ENCODE results near the gene PATE3. TPM values are rescaled to one million over a fixed set of nuclear protein-coding genes. Genes with fewer than 3 reads are reported as not detected.

PATE3 gene, protein sequence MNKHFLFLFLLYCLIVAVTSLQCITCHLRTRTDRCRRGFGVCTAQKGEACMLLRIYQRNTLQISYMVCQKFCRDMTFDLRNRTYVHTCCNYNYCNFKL
- polyA plus RNA-seq = not detected

DNA sequence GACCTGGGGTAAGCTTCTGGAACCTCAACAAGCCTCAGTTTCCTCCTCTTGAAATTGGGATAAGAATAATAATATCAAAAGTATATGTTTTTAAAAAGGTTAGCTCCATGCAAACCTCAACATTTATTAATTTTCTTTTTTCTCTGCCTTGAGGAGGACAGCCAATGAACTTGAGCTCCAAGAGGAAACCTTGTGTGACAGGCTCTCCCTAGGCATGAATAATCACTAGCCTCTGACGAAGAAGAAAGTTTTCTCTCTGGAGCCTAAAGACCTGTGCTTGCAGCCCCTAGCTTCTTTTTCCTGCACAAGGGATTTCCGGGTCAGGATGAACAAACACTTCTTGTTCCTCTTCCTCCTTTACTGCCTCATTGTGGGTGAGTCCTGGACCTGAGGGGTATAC, at the start of gene PATE3:
Gene PATE3, plus strand, starts transcription at position 301 of the 400 bp plus-strand sequence. Its CDS starts 25 bp downstream, at position 326.
- Mint-ChIP-seq H3K9me3 (peaks cover 0 to 5% (median 4%) of the 10 kb centered on the region in 3 donors), H3K36me3 (peaks cover 2% of the 10 kb centered on the region), H3K27me3 (peaks cover 6% of the 10 kb centered on the region), H3K4me1 (no peaks in the 10 kb centered on the region), H3K4me3 (no peak within 1 kb of the TSS), H3K27ac (no peak within 1 kb of the TSS)

DNA sequence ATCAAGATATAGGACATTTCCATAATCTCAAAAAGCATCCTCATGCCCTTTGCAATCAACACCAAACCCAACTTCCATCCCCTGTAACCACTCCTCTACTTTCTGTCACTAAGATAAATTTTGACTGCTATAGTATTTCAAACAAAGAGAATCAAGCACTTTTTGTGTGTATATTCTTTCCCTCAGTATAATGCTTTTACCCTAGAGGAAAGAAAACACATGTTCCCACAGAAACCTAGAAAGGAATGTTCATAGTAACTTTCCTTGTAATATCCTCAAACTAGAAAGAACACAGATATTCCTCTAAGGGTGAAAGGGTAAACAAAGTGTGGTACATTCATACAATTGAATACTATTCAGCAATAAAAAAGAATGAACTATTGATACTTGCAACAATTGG, 47.3 kb upstream of the PATE3 start:
- no peak overlapping the region for H3K4me3 Mint-ChIP-seq
- peaks cover 7% of the 10 kb centered on the region for H3K27me3 Mint-ChIP-seq
- H3K9me3 Mint-ChIP-seq = peaks cover 2 to 11% (median 5%) of the 10 kb centered on the region in 3 donors
- H3K36me3 Mint-ChIP-seq = peaks cover 3% of the 10 kb centered on the region
- H3K27ac Mint-ChIP-seq = no peak overlapping the region
- no peaks in the 10 kb centered on the region for H3K4me1 Mint-ChIP-seq

DNA sequence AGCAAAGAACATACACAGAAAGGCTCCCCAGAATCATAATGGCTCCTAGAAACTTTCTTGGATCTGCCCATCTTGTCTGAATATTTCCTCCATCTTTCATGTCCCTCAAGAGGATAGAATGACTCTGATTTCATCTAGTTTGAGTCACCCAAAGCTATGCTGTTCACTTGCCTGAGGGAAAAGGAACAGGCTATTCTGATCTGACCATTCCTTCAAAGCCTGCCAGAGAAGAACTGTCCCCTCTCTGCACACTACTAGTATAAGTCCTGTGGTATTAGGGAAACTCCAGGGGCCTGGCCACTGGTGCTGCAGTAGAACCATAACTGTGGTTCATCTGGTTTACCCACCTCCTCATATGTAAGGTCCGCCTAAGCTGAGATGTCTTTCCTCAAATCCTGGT, 44.2 kb upstream of the PATE3 start:
- H3K4me1 Mint-ChIP-seq = no peaks in the 10 kb centered on the region
- H3K27ac Mint-ChIP-seq = no peak overlapping the region
- H3K4me3 Mint-ChIP-seq = no peak overlapping the region
- peaks cover 3% of the 10 kb centered on the region for H3K36me3 Mint-ChIP-seq
- peaks cover 7% of the 10 kb centered on the region for H3K27me3 Mint-ChIP-seq
- H3K9me3 Mint-ChIP-seq = peaks cover under 1 to 2% (median 2%) of the 10 kb centered on the region in 3 donors

DNA sequence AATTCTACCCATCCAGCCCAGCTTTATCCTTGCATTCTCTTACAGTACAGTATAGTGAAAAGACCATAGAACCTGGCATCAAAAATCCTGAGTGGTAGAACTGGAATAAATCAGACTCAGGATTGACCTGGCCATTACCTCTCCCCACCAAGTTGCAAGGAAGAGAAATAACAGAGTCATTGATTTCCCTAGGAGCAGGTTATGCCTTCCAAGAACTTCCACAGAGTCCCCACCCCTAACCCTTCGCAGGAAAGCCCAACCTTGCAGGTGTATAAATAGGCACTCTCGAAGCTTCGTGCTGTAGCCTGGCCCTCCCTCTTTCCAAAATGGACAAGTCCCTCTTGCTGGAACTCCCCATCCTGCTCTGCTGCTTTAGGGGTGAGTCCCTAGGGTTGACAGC, 41.9 kb upstream of the PATE3 start, which contains the start of gene PATE1:
Gene PATE1, plus strand, starts transcription at position 301 of the 400 bp plus-strand sequence. Its CDS starts 26 bp downstream, at position 327.
- Mint-ChIP-seq H3K4me3 (no peak within 1 kb of the TSS), H3K36me3 (peaks cover 3% of the 10 kb centered on the region), H3K9me3 (no peaks in the 10 kb centered on the region), H3K27ac (no peak within 1 kb of the TSS), H3K4me1 (no peaks in the 10 kb centered on the region), H3K27me3 (peaks cover 7% of the 10 kb centered on the region)

DNA sequence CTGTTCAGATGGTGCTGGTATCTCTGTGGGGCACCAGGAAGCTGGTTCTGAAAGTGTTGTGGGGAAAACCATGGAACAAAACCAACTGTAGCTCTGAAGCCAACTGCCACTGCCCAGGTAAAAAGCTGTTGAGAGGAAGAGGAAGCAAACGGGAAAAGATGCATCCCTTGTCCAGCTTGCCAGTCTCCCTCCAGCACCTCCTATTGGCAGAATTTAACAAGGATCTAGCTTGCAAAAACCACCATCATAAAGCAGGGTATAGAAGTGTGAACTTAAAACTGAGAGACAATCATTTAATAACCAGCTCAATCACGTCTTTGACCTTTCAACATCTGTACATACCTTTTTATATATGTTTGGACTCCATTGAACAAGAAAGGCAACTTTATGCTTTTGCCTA, 37.3 kb upstream of the PATE3 start:
- peaks cover 2% of the 10 kb centered on the region for H3K27me3 Mint-ChIP-seq
- H3K36me3 Mint-ChIP-seq = no peaks in the 10 kb centered on the region
- no peaks in the 10 kb centered on the region for H3K4me1 Mint-ChIP-seq
- H3K27ac Mint-ChIP-seq = no peak overlapping the region
- H3K9me3 Mint-ChIP-seq = no peaks in the 10 kb centered on the region
- no peak overlapping the region for H3K4me3 Mint-ChIP-seq

DNA sequence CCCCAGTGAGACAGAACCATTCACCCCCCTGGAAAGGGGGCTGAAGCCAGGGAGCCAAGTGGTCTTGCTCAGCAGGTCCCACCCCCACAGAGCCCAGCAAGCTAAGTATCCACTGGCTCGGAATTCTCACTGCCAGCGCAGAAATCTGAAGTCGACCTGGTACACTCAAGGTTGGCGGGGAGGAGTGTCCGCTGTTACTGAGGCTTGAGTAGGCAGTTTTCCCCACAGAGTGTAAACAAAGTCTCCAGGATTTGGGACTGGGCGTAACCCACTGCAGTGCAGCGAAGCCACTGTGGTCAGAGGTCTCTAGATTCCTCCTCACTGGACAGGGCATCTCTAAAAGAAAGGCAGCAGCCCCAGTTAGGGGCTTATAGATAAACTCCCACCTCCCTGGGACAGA, 31.9 kb upstream of the PATE3 start:
- Mint-ChIP-seq H3K9me3 (peaks cover 3 to 13% (median 10%) of the 10 kb centered on the region in 3 donors), H3K4me1 (no peaks in the 10 kb centered on the region), H3K27me3 (peaks cover 4% of the 10 kb centered on the region), H3K4me3 (no peak overlapping the region), H3K27ac (no peak overlapping the region), H3K36me3 (no peaks in the 10 kb centered on the region)

DNA sequence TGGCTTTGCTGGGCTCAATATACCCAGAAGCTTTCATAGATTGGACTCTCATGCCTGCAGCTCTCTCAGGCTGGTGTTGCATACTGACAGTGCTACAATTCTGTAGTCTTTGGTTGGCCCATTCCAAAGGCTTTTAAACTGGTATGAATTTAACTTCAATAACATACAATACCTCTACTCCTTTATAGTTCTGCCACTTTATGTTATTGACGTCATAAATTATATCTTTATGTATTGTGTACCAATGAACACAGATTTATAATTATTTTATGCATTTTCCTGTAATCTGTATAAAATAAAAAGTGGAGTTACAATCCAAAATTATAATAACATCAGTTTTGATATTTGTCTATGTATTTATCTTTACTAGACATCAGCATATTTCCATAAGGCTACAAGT, 25.5 kb upstream of the PATE3 start:
- peaks cover 5 to 13% (median 6%) of the 10 kb centered on the region in 3 donors for H3K9me3 Mint-ChIP-seq
- H3K4me3 Mint-ChIP-seq = no peak overlapping the region
- no peaks in the 10 kb centered on the region for H3K4me1 Mint-ChIP-seq
- peaks cover 2% of the 10 kb centered on the region for H3K27me3 Mint-ChIP-seq
- no peaks in the 10 kb centered on the region for H3K36me3 Mint-ChIP-seq
- H3K27ac Mint-ChIP-seq = no peak overlapping the region

DNA sequence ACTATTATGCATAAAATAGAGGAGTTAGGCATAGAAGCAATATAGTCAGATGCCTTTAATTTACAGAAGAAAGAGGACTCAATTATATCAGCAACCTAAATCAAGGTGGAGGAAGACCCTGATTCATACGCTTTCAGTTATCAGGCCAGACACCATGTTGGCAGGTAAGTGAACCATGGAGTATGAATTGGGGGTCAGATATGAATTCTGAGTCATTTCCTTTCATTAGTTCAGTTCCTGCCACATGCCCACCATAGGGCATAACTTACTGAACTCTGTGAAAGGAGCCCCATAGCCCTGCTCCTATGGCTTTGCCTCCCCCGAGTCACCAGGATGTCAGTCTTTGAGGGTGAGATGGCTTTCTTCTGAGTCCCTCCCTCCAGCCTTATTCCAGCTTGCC, 24.4 kb upstream of the PATE3 start:
- Mint-ChIP-seq H3K27ac (no peak overlapping the region), H3K27me3 (peaks cover 4% of the 10 kb centered on the region), H3K36me3 (no peaks in the 10 kb centered on the region), H3K4me1 (no peaks in the 10 kb centered on the region), H3K9me3 (peaks cover 4 to 6% (median 5%) of the 10 kb centered on the region in 3 donors), H3K4me3 (no peak overlapping the region)

DNA sequence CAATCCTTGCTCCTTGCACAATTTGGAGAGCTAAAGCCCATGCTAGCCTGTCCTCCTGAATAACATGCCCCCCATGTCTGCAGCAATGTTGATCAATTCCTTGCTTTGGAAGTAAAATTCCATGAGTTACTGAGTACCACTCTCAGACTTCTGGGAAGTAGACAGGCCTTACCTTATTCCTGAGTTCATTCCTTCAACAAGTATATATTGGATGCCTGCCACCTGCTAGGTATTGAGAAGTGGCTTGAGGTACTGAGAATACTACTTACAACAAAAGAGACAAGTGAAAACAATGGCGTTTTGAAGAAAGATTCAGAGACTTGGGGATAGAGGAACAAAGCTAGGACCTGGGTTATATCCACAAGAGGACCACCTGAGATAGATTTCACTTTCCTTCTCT, 21.7 kb upstream of the PATE3 start:
- peaks cover 2% of the 10 kb centered on the region for H3K27me3 Mint-ChIP-seq
- H3K4me3 Mint-ChIP-seq = no peak overlapping the region
- no peaks in the 10 kb centered on the region for H3K4me1 Mint-ChIP-seq
- H3K9me3 Mint-ChIP-seq = peaks cover 0 to 3% (median 0%) of the 10 kb centered on the region in 3 donors
- H3K36me3 Mint-ChIP-seq = no peaks in the 10 kb centered on the region
- no peak overlapping the region for H3K27ac Mint-ChIP-seq

DNA sequence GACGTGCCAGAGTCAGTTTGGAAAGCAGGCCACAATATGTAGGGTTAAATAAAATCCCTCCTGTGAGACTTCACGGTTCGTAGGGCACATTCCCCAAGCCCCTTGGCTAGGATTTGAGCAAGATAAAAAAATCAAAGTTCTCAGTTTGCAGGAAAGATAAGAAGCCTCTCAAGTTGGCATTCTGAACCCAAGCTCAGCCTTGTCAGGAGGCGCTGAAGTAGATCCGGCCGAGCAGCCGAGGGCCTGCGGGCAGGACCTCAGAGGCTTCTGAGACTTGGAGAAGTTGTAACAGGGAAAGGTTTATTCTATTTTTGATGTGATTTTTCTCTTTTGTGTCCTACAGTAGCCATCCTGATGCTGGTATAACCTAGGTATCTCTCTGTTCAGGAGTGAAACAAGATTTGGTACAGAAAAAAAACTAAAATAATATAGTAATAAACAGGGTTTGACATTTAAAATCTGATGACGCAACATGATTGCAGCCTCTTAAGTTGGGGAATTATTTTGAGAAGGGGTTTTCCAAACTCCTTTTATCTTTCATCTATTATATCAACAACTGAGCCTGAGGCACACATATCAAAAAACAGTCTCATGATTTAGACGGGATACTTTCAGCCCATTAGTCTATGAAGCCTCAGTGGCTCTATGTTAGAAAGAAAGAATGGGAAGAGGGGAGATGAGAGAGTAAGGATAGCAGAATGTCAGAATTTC, 19.4 kb upstream of the PATE3 start:
- Mint-ChIP-seq H3K27ac (no peak overlapping the region), H3K27me3 (peaks cover 2% of the 10 kb centered on the region), H3K4me3 (no peak overlapping the region), H3K9me3 (peaks cover 0 to 3% (median 0%) of the 10 kb centered on the region in 3 donors), H3K36me3 (no peaks in the 10 kb centered on the region), H3K4me1 (no peaks in the 10 kb centered on the region)

DNA sequence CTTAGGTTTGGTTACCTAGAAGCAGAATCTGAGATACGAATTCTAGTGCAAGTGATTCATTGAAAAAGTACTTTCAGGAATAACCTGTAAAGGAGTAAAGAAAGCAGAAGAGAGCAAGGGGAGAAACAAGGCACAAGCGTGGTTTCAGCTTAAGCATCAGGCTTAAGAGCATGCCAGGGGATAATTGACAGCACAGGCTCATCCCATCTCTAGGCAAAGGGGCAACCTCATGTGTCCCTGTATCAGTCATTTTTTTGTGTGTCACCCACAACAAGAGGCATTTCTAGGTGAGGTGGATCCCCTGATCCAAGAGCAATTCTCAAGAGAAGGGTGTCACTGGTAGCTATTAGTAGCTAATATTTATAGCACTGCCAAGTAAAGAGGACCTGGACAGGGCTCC, 17.3 kb upstream of the PATE3 start:
- Mint-ChIP-seq H3K9me3 (peaks cover 0 to 4% (median 0%) of the 10 kb centered on the region in 3 donors), H3K27ac (no peak overlapping the region), H3K4me1 (no peaks in the 10 kb centered on the region), H3K27me3 (peaks cover 3% of the 10 kb centered on the region), H3K4me3 (no peak overlapping the region), H3K36me3 (no peaks in the 10 kb centered on the region)

DNA sequence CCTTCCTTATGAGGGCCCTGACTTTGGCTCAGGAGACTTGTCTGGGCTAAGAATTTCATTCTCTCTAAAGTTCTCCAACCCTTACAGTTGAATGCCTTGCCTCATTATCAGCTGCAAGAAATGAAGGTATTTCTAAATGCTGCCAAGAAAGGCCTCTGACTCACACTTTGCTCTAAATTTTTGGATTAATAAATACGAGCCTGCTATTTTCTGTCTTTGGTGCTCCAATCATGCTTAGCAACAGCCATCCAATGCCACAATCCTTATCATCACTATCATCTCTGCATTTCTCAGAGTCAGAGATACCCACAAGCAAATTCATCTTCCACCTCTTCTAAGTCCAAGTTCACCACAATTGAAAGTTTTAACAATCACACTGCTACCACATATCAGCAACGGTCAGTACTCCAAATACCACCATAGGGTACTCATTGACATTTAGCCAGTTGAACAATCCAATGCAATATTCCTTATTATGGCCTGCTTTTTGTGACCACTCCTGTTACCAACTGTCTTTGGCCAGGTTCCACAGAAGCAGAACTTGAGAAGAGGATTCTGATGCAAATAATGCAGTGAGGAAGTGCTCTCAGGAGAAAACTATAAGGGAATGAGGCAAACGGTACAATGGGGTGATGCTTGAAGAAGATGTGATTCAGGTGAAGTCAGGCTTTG, 15.0 kb upstream of the PATE3 start:
- H3K4me1 Mint-ChIP-seq = no peaks in the 10 kb centered on the region
- H3K36me3 Mint-ChIP-seq = no peaks in the 10 kb centered on the region
- H3K4me3 Mint-ChIP-seq = no peak overlapping the region
- peaks cover 3% of the 10 kb centered on the region for H3K27me3 Mint-ChIP-seq
- H3K27ac Mint-ChIP-seq = no peak overlapping the region
- peaks cover 0 to 2% (median 1%) of the 10 kb centered on the region in 3 donors for H3K9me3 Mint-ChIP-seq

DNA sequence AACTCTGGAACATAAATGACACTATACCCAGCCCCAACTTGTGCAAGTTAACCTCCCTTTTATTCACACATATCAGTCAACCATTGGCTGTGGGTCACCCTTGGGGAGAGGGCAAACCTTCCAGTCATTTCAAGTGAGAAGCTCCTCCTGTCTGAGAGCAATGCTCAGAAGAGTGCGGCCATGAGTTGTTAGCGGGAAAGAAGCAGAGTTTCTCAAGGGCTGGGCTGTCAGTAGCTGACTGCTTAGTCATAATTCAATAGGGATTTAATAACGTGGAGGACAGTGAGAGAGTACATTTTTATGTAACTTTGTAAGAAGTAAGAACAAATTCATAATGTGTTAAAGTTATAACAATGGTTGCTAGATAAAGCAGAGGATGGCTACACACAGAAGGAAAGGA, 14.4 kb upstream of the PATE3 start:
- Mint-ChIP-seq H3K27ac (no peak overlapping the region), H3K4me3 (no peak overlapping the region), H3K9me3 (peaks cover 0 to 3% (median 1%) of the 10 kb centered on the region in 3 donors), H3K4me1 (no peaks in the 10 kb centered on the region), H3K27me3 (peaks cover 1% of the 10 kb centered on the region), H3K36me3 (no peaks in the 10 kb centered on the region)

DNA sequence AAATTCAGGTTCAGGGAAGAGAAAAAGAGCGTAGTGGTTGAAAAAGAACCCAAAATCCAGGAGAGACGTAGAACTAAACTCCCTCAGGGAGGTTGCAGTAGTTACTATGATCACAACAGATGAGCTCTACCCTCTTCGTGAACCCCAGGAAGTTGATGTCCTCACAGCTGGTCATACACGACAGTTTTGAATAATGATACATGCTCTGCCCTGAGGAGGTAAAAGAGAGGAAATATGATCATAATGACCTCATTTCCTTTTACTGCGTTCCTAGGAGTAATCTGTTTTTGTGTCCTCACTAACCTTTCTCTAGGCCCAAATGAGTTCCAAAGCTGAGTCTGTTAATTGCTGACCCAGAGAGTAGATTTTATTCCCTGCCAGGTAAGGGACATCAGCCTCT, 10.6 kb upstream of the PATE3 start:
- Mint-ChIP-seq H3K4me1 (no peaks in the 10 kb centered on the region), H3K36me3 (peaks cover 3% of the 10 kb centered on the region), H3K9me3 (peaks cover 0 to 4% (median 4%) of the 10 kb centered on the region in 3 donors), H3K27me3 (peaks cover 1% of the 10 kb centered on the region), H3K4me3 (no peak overlapping the region), H3K27ac (no peak overlapping the region)

DNA sequence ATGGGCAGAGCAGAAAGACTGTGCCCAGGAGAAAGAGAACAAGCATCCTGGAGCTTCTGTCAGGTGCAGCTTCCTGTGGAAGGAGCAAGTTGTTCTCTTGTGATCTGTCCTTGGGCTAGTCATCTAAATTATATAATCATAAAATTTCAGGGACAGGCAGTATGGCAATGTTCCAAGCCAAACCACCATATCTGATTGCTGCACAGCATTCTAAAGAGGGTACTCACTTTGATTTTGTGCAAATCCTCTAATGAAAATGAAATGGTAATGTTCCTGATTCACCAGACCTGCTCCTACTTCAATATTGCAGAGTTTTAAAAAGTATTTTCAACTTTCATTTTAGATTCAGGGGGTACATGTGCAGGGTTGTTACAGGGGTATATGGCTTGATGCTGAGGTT, 9.2 kb upstream of the PATE3 start, which contains the start of gene PATE2:
Gene PATE2, minus strand, starts transcription at position 101 of the 400 bp plus-strand sequence. Its CDS starts 55 bp downstream, at position 46.
- no peaks in the 10 kb centered on the region for H3K4me1 Mint-ChIP-seq
- H3K9me3 Mint-ChIP-seq = peaks cover 0 to 4% (median 2%) of the 10 kb centered on the region in 3 donors
- peaks cover 3% of the 10 kb centered on the region for H3K36me3 Mint-ChIP-seq
- no peak within 1 kb of the TSS for H3K4me3 Mint-ChIP-seq
- peak within 1 kb of the TSS in 1 of 3 donors; percentile 44 for H3K27ac Mint-ChIP-seq
- no peaks in the 10 kb centered on the region for H3K27me3 Mint-ChIP-seq

Data from IgD-negative memory B cell (primary cell).